Endothelial cell of umbilical vein (primary cell): ENCODE results near the gene BACH2. TPM values are rescaled to one million over a fixed set of nuclear protein-coding genes. Genes with fewer than 3 reads are reported as not detected.
A peak's percentile ranks its signal among the peaks of the same experiment; 100 is the strongest.

Source experiments
- BruUV-seq: library from RNA; stranded (reverse); fragments of 400-500 nt; replicated peaks from 2 replicates; lab custom pipeline; 2021; lab: Mats Ljungman, UMichigan
- CTCF ChIA-PET: fragments of 300-600, 350-600 bp; sonication (Branson Sonifier 250); formaldehyde crosslinking; loops from one replicate; lab custom pipeline; 2021; ENCODE audit warnings: antibody characterized with exemption, inconsistent platforms; lab: Charles Lee
- POLR2A ChIA-PET: fragments of 300-600, 350-600 bp; sonication (Branson Sonifier 250); formaldehyde crosslinking; loops from one replicate; lab custom pipeline; 2021; ENCODE audit warnings: antibody characterized with exemption, inconsistent platforms; lab: Charles Lee
- DNase-seq: peaks from one replicate; pipeline ENCODE4 v3.0.0-alpha.2; 2011; ENCODE audit warnings: low read depth, low spot score
- FAIRE-seq: peaks from 2 replicates; lab custom pipeline; 2011; peaks lifted over from hg19 to GRCh38; lab: Jason Lieb, UNC
- H2AFZ ChIP-seq: 2 replicates; pipeline ENCODE4 v1.6.0; 2012; ENCODE audit warnings: low read depth, low read length, control low read depth, inconsistent platforms
- H3K27ac ChIP-seq: 2 replicates; pipeline ENCODE4 v1.5.1; 2011; ENCODE audit warnings: low read depth, mild to moderate bottlenecking, control low read depth, low read length, moderate library complexity; ENCODE audit not compliant: insufficient read depth
- H3K27me3 ChIP-seq, 2 experiments: 2 replicates each; pipeline versions ENCODE4 v1.6.0 to v1.6.1; 2011; ENCODE audit warnings: low read length in 2 of 2, mixed read lengths in 1 of 2; ENCODE audit not compliant: control insufficient read depth in 2 of 2, insufficient read depth in 2 of 2
- H3K36me3 ChIP-seq, 2 experiments: 2 replicates in 1 of 2; 3 replicates in 1 of 2; pipeline ENCODE4 v1.5.1; 2011; ENCODE audit warnings: low read length in 2 of 2, mild to moderate bottlenecking in 1 of 2, moderate library complexity in 1 of 2; ENCODE audit not compliant: control insufficient read depth in 2 of 2, insufficient read depth in 2 of 2; ENCODE audit errors: extremely low read depth in 1 of 2
- H3K4me1 ChIP-seq: 3 replicates; pipeline ENCODE4 v1.5.1; 2011; ENCODE audit warnings: mild to moderate bottlenecking, low read length; ENCODE audit not compliant: control insufficient read depth, insufficient read depth; ENCODE audit errors: extremely low read depth
- H3K4me2 ChIP-seq: 2 replicates; pipeline ENCODE4 v1.6.1; 2011; ENCODE audit warnings: low read length, control low read depth, mixed read lengths; ENCODE audit not compliant: insufficient read depth
- H3K4me3 ChIP-seq, 3 experiments: fragments of 200-600 bp in 1 of 3; sonication (generic), shearing (Covaris generic) in 1 of 3; replicated peaks in 1 of 3; 2 replicates each; pipeline ENCODE4 v1.5.1; 2011 to 2016; ENCODE audit warnings: control low read depth in 3 of 3, low read length in 3 of 3, mild to moderate bottlenecking in 2 of 3, inconsistent platforms in 1 of 3, low read depth in 1 of 3, moderate library complexity in 1 of 3; ENCODE audit not compliant: insufficient read depth in 1 of 3
- H3K79me2 ChIP-seq: 2 replicates; pipeline ENCODE4 v1.6.0; 2012; ENCODE audit warnings: low read length, inconsistent platforms; ENCODE audit not compliant: control insufficient read depth, insufficient read depth
- H3K9ac ChIP-seq: replicated peaks from 2 replicates; pipeline ENCODE3; 2011; ENCODE audit warnings: low read length, control low read depth; ENCODE audit not compliant: insufficient read depth; ENCODE audit errors: extremely low read depth
- H3K9me1 ChIP-seq: replicated peaks from 3 replicates; pipeline ENCODE4 v1.6.0; 2011; ENCODE audit warnings: mild to moderate bottlenecking, low read length; ENCODE audit not compliant: control insufficient read depth, insufficient read depth; ENCODE audit errors: extremely low read depth
- H3K9me3 ChIP-seq: replicated peaks from 2 replicates; pipeline ENCODE4 v1.5.1; 2012; ENCODE audit warnings: low read length, inconsistent platforms; ENCODE audit not compliant: control insufficient read depth, insufficient read depth
- H4K20me1 ChIP-seq: replicated peaks from 2 replicates; pipeline ENCODE3; 2011; ENCODE audit warnings: mild to moderate bottlenecking, low read length; ENCODE audit not compliant: control insufficient read depth, insufficient read depth; ENCODE audit errors: extremely low read depth
- EZH2 ChIP-seq: IDR thresholded peaks from 2 replicates; pipeline ENCODE4 v1.6.1; 2012; ENCODE audit warnings: borderline replicate concordance, low read depth, mild to moderate bottlenecking, moderate library complexity, low read length, inconsistent platforms; ENCODE audit not compliant: severe bottlenecking
- FOS ChIP-seq: IDR thresholded peaks from 2 replicates; pipeline ENCODE4 v1.6.1; 2011; ENCODE audit warnings: mild to moderate bottlenecking, low read length, moderate library complexity, borderline replicate concordance; ENCODE audit not compliant: insufficient read depth
- GATA2 ChIP-seq: IDR thresholded peaks from 2 replicates; pipeline ENCODE4 v1.7.0; 2011; ENCODE audit warnings: low read depth, mild to moderate bottlenecking, moderate library complexity, mixed read lengths, low read length; ENCODE audit not compliant: insufficient read length, insufficient read depth
- JUN ChIP-seq: IDR thresholded peaks from 2 replicates; pipeline ENCODE4 v1.6.1; 2011; ENCODE audit warnings: borderline replicate concordance, low read depth; ENCODE audit not compliant: insufficient read length, insufficient read depth
- MYC ChIP-seq: IDR thresholded peaks from one replicate; pipeline ENCODE4 v1.6.1; 2011; ENCODE audit warnings: mild to moderate bottlenecking, low read depth, low read length
- POLR2A ChIP-seq: IDR thresholded peaks from 2 replicates; pipeline ENCODE4 v1.6.1; 2012; ENCODE audit warnings: low read depth, mild to moderate bottlenecking, control low read depth, low read length
- POLR2AphosphoS5 ChIP-seq: IDR thresholded peaks from 2 replicates; pipeline ENCODE4 v1.6.1; 2012; ENCODE audit warnings: low read depth, mild to moderate bottlenecking, control low read depth, low read length, moderate library complexity; ENCODE audit not compliant: insufficient read depth
- dilution Hi-C: fragments of 300-500 bp; cut with MboI; formaldehyde crosslinking; loops from one replicate; pipeline ENCODE4 v1.15.0; 2019; ENCODE audit warnings: low sequenced_read_pairs; ENCODE audit not compliant: extremely low pct_ligation_motif_present
- intact Hi-C: fragments of 100-400 bp; cut with micrococcal nuclease; formaldehyde crosslinking; loops from one replicate; pipeline ENCODE4 v1.10.0; 2022
- polyA plus RNA-seq, 4 experiments: library from polyadenylated mRNA; depleted of rRNA in 3 of 4; stranded (reverse) in 3 of 4; unstranded in 1 of 4; fragments of >200 nt; gene quantifications; 2 replicates each; pipeline versions ENCODE4 v1.2.1 to v1.2.3, GENCODE V29; 2011 to 2012; ENCODE audit warnings: missing spikeins in 1 of 4
- total RNA-seq: library from RNA; stranded (reverse); gene quantifications from 2 replicates; pipeline ENCODE4 v1.2.3, GENCODE V29; 2021
- TF ChIP-seq, protein P1 (sequence below): IDR thresholded peaks from 2 replicates; pipeline ENCODE4 v1.6.1; 2011; ENCODE audit not compliant: insufficient read depth, insufficient read length
- TF ChIP-seq, protein P2 (sequence below), 2 donors: IDR thresholded peaks; 1 replicate in 1 of 2; 2 replicates in 1 of 2; pipeline ENCODE4 v1.5.1; 2011; ENCODE audit warnings: low read length in 2 of 2, mild to moderate bottlenecking in 2 of 2, moderate library complexity in 2 of 2, control low read depth in 1 of 2, inconsistent platforms in 1 of 2, low read depth in 1 of 2; ENCODE audit not compliant: insufficient read depth in 1 of 2; ENCODE audit errors: extremely low read depth in 1 of 2

Gene BACH2
- total and polyA plus RNA-seq, 2 donors (not counting 3 experiments of a cell fraction or from before 2014, with no cell fraction given) = 1.7 to 5.6 TPM

DNA sequence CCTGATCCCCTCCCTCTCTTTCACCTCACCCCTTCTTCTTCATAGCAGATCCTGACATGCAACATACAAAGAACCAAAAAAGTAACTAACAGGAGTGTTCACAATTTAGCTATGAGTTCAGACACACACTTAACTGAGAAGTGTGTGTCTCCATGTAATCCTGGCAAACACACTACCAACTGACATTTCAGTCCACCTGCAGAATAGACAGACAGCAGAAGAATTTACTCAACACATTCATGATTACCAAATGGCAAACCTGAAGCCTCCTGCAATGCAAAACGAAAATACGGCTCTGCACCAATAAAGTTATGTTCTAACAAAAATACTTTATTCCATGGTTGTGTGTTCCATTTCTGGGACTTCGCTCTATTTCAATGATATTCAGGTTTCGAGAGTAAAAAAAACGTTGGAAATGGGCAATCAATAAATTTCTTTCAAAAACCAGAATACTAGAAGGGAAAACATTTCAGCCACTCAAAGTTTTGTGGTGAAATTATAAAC, 2.6 kb downstream of the BACH2 start:
- BruUV-seq = TSS peak; percentile 23
- no peaks in the 10 kb centered on the region for H3K79me2 ChIP-seq
- H3K9me3 ChIP-seq = no peaks in the 10 kb centered on the region
- no peaks in the 10 kb centered on the region for H4K20me1 ChIP-seq
- H3K27me3 ChIP-seq = peaks cover 12 to 21% of the 10 kb centered on the region in 2 experiments
- no peak for TF ChIP-seq MYC
- no peak for TF ChIP-seq POLR2AphosphoS5
- TF ChIP-seq, protein P1, sequence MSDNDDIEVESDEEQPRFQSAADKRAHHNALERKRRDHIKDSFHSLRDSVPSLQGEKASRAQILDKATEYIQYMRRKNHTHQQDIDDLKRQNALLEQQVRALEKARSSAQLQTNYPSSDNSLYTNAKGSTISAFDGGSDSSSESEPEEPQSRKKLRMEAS = no peak
- TF ChIP-seq, protein P2, sequence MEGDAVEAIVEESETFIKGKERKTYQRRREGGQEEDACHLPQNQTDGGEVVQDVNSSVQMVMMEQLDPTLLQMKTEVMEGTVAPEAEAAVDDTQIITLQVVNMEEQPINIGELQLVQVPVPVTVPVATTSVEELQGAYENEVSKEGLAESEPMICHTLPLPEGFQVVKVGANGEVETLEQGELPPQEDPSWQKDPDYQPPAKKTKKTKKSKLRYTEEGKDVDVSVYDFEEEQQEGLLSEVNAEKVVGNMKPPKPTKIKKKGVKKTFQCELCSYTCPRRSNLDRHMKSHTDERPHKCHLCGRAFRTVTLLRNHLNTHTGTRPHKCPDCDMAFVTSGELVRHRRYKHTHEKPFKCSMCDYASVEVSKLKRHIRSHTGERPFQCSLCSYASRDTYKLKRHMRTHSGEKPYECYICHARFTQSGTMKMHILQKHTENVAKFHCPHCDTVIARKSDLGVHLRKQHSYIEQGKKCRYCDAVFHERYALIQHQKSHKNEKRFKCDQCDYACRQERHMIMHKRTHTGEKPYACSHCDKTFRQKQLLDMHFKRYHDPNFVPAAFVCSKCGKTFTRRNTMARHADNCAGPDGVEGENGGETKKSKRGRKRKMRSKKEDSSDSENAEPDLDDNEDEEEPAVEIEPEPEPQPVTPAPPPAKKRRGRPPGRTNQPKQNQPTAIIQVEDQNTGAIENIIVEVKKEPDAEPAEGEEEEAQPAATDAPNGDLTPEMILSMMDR (IDR thresholded peaks at IDR 0.05; ENCODE audit: extremely low read depth in 1 of 2, insufficient read depth in 1 of 2, low read depth in 1 of 2, low read length in 2 of 2) = no peak
- no peak for TF ChIP-seq JUN
- no peak for TF ChIP-seq FOS
- TF ChIP-seq GATA2 = no peak
- TF ChIP-seq POLR2A = no peak
- no peak for TF ChIP-seq EZH2
- no peak overlapping the region for H3K4me3 ChIP-seq
- no peak overlapping the region for H3K9ac ChIP-seq
- no peak overlapping the region for H2AFZ ChIP-seq
- peaks cover 9% of the 10 kb centered on the region for H3K4me1 ChIP-seq
- DNase-seq (no peak), FAIRE-seq (no peak)
- H3K4me2 ChIP-seq = no peak overlapping the region
- ChIA-PET POLR2A (no interaction called here), CTCF (interaction anchor here (1.0 kb wide), 1 partner anchor 354 kb away, joined by 4 read pairs; no protein-coding TSS in a partner anchor)
- H3K36me3 ChIP-seq = no peaks in the 10 kb centered on the region
- H3K9me1 ChIP-seq = no peaks in the 10 kb centered on the region
- H3K27ac ChIP-seq = no peak overlapping the region
- dilution Hi-C loops = no loop called here
- intact Hi-C loops = no loop called here
